Skeletal muscle tissue (tissue), 2 donors: ENCODE results near the gene PHPT1. TPM values are rescaled to one million over a fixed set of nuclear protein-coding genes. Genes with fewer than 3 reads are reported as not detected.

Experiments
- small RNA-seq: library from RNA; depleted of rRNA; stranded (forward); fragments of <200 nt; gene quantifications from one replicate; pipeline ENCODE3, GENCODE V24; 2014
- total RNA-seq: library from RNA; depleted of rRNA; stranded (reverse); fragments of >200 nt; gene quantifications from one replicate; pipeline ENCODE4 v1.2.3, GENCODE V29; 2014

The PHPT1 gene
- total RNA-seq, 1 donor from 2014 or later, result 109 TPM

Small RNA genes lying within 50 kb of the gene (small RNA-seq; reads per million reads assigned to genes)
- gene AL355987.2 (not detected), gene MIR4292 (not detected), gene MIR4479 (0.12 reads per million)

Other genes starting within 250 kb of the PHPT1 start
- gene EGFL7, start 186.5 kb upstream of the PHPT1 start, total RNA-seq, result 51.7 TPM
- gene AGPAT2, start 162.0 kb upstream of the PHPT1 start, total RNA-seq, result 27.1 TPM
- gene DIPK1B, start 136.8 kb upstream of the PHPT1 start, total RNA-seq, result 11.0 TPM
- 2.1 TPM for gene LCN10, start 106.5 kb upstream of the PHPT1 start, total RNA-seq
- not detected for gene LCN6, start 100.9 kb upstream of the PHPT1 start, total RNA-seq
- not detected for gene LCN8, start 91.2 kb upstream of the PHPT1 start, total RNA-seq
- gene LCN15, start 84.9 kb upstream of the PHPT1 start, total RNA-seq, result not detected
- 28.7 TPM for gene TMEM141, start 58.1 kb upstream of the PHPT1 start, total RNA-seq
- gene CCDC183, start 53.1 kb upstream of the PHPT1 start, total RNA-seq, result 1.0 TPM
- 34.4 TPM for gene RABL6, start 41.5 kb upstream of the PHPT1 start, total RNA-seq
- gene AJM1, start 6.9 kb upstream of the PHPT1 start, total RNA-seq, result 0.52 TPM
- gene MAMDC4, start 2.9 kb downstream of the PHPT1 start, total RNA-seq, result 0.52 TPM
- gene EDF1, start 16.9 kb downstream of the PHPT1 start, total RNA-seq, result 196 TPM
- gene TRAF2, start 37.1 kb downstream of the PHPT1 start, total RNA-seq, result 4.7 TPM
- gene FBXW5, start 95.3 kb downstream of the PHPT1 start, total RNA-seq, result 45.4 TPM
- gene C8G, start 95.8 kb downstream of the PHPT1 start, total RNA-seq, result not detected
- not detected for gene LCN12, start 102.9 kb downstream of the PHPT1 start, total RNA-seq
- 4.2 TPM for gene PTGDS, start 128.1 kb downstream of the PHPT1 start, total RNA-seq
- gene LCNL1, start 133.6 kb downstream of the PHPT1 start, total RNA-seq, result under 0.01 TPM
- 2.1 TPM for gene PAXX, start 143.0 kb downstream of the PHPT1 start, total RNA-seq
- not detected for gene CLIC3, start 147.2 kb downstream of the PHPT1 start, total RNA-seq
- 5.2 TPM for gene ABCA2, start 178.8 kb downstream of the PHPT1 start, total RNA-seq
- gene FUT7, start 182.7 kb downstream of the PHPT1 start, total RNA-seq, result not detected
- gene NPDC1, start 196.8 kb downstream of the PHPT1 start, total RNA-seq, result 5.7 TPM
- gene ENTPD2, start 204.7 kb downstream of the PHPT1 start, total RNA-seq, result 5.2 TPM
- gene SAPCD2, start 221.1 kb downstream of the PHPT1 start, total RNA-seq, result 1.0 TPM
- 1.0 TPM for gene UAP1L1, start 228.1 kb downstream of the PHPT1 start, total RNA-seq
- gene MAN1B1, start 237.6 kb downstream of the PHPT1 start, total RNA-seq, result 31.8 TPM